Hematopoietic multipotent progenitor cell treated with erythropoietin and hydrocortisone succinate and interleukin-3 and kit ligand, for 6 days (in vitro differentiated cells): ENCODE measurements around the gene NAP1L5.

Experiments
- DNase-seq: peaks from one replicate; pipeline ENCODE4 v3.0.0-alpha.2; 2015

NAP1L5 gene

DNA sequence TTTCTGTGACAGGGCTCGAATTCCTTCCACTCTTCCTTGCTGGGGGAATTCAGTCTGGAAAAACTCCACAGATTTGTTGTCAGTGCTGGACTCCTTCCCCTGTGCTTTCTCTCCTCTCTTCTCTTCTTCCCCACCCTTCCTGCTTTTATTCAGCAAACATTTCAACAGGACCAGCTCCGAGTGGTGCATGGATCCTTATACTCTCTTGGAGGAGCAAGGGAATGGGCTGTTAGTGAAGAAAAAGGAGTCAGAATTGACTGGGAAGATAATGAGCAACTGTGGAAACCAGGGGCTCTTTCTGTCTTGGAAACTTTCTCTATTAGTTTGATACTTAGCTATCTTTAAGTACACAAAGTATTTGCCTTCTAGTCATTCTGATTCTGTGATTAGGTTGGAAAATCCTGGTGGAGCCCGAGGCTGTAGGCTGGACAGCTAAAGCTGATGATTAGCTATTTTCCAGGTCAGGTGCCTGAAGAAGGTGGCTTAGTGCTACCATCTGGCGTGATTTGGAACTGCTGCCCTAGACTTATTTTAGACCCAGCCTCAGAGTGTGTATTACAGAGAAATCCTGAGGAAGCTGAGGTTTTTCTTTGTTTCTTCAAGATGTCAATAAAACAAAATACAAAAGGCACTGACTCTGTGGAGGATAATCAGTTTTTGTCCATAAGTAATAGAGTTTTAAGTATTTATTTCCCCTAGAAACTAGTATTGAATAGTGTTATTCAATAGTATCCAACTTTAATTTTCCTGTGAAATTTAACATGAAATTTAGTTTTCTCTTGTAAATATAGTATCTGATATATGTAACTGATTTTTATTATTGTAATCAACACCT is 38.4 kb downstream of the NAP1L5 start:
- DNase-seq = peak; percentile 64

GRCh38 chr4:88655226-88655625 is 42.4 kb downstream of the NAP1L5 start:
- no peak for DNase-seq

DNA sequence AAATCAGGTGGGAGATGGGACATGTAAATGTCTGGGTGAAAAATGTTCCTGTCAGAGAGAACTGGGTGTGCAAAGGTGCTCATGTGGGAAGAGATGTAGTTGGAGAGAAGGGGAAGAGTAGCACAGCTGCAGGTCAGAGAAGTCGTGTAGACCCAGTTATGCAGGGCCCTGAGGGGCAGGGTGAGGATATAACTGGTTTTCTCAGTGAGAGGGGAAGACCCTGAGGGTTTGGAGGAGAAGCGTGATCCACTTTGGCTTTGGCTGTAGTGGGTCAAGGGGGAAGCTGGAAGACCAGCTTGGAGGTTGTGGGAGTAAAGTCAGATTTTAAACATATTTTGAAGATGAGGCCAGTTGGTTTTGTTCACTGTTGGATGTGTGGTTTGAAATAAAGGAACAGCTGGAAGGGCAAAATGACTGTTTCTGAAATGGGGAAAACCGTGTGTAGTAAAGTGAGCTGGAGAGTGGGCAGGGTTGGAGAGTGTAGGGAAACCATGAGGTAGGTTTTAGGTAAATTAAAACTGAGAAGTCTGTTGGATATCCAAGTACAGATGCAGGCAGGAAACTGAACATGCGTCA is 44.2 kb downstream of the NAP1L5 start:
- DNase-seq = no peak

DNA sequence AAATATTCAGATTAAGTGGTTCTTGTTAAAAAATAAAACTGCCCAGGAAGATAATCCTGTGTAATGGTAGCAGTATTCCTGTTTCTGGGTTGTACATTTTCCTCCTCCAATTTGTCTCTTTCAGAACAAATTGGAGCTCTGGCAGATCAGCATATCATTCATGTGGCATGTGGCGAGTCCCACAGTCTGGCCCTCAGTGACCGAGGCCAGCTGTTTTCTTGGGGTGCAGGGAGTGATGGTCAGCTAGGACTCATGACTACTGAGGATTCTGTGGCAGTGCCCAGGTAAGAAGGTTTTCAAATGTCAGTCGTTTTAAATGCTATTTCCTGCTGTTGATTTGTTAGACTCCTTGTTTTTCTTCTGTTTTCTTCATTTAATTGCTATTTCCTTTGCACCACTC is 47.9 kb downstream of the NAP1L5 start:
- no peak for DNase-seq

DNA sequence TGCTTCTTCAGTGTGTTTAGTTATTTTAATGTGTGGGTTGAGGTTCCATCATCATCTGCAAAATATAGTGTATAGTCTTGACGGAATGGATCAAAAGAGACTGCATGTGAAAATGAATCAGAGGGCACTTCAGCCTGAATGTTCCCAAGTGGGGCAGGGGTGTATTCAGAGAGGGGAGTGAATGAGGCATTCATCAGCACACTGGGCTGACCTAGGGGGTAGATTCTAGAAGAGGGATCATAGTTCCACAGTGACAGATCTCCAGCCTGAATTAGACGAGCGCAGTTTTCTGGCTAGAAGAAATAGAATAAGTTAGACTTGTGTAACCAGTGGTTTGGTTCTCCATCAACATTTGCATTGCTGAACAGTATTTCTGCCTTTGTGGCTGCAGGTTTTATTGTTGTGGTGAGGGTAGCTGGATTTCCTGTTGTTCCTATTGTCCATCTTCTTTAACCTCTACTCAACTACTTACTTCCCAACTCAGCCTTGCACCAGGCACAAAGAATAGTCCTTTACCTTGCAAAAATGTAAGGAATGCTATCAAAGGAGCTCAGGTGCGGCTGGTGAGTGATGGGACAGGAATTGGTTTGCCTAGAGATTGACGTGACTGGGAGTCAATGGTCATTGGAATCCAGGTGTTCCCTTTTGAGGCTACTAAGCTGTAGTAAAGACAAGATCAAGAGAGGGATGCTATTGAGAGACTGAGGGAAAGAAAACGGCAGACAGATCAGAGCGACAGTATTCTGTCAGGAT is 50.9 kb downstream of the NAP1L5 start:
- DNase-seq = no peak

GRCh38 chr4:88645994-88646393 is 51.6 kb downstream of the NAP1L5 start:
- DNase-seq = no peak
